OCI-LY1 (cell line): ENCODE data around the gene NFIA.

Experiments used
- CTCF ChIP-seq: fragments of 200-600 bp; sonication (generic), shearing (Covaris generic); IDR thresholded peaks from 2 replicates; pipeline ENCODE4 v1.5.1; 2017; ENCODE audit warnings: mild to moderate bottlenecking, antibody characterized with exemption, low read length, moderate library complexity, mixed read lengths
- EZH2 ChIP-seq: fragments of 200-600 bp; sonication (generic), shearing (Covaris generic); IDR thresholded peaks from 2 replicates; pipeline ENCODE4 v1.8.0; 2017; ENCODE audit warnings: borderline replicate concordance, mixed run types, mild to moderate bottlenecking, antibody characterized with exemption, low read length, moderate library complexity, mixed read lengths

GRCh38 chr1:61323681-61324328 lies 241.4 kb downstream of the NFIA start:
- TF ChIP-seq CTCF (no peak), EZH2 (no peak)
